Osteoblast (primary cell): Measurements from ENCODE around the gene ANKS1B. TPM values are rescaled to one million over a fixed set of nuclear protein-coding genes. Genes with fewer than 3 reads are reported as not detected.
A peak's percentile ranks its signal among the peaks of the same experiment; 100 is the strongest.
"Not testable (repeated sequence)": the region's sequence is repeated elsewhere in the genome, so short reads cannot be mapped to it uniquely, and the experiment has no call there.

Experiments used
- DNase-seq: peaks from one replicate; pipeline ENCODE4 v3.0.0; 2011; ENCODE audit warnings: low spot score, mixed read lengths; ENCODE audit not compliant: insufficient read length; ENCODE audit errors: missing footprints
- H2AFZ ChIP-seq: 2 replicates; pipeline ENCODE4 v1.6.0; 2011; ENCODE audit warnings: mild to moderate bottlenecking, low read length
- H3K27ac ChIP-seq: 2 replicates; pipeline ENCODE4 v1.5.1; 2011; ENCODE audit warnings: mild to moderate bottlenecking, low read depth, low read length, moderate library complexity
- H3K27me3 ChIP-seq: 2 replicates; pipeline ENCODE4 v1.6.0; 2012; ENCODE audit warnings: mild to moderate bottlenecking, control low read depth, inconsistent platforms, low read length, moderate library complexity; ENCODE audit not compliant: insufficient read depth
- H3K36me3 ChIP-seq: 2 replicates; pipeline ENCODE4 v1.5.1; 2011; ENCODE audit warnings: mild to moderate bottlenecking, low read length, control low read depth, moderate library complexity; ENCODE audit not compliant: insufficient read depth
- H3K4me1 ChIP-seq: 2 replicates; pipeline ENCODE4 v1.5.1; 2011; ENCODE audit warnings: mild to moderate bottlenecking, low read length, control low read depth, moderate library complexity; ENCODE audit not compliant: insufficient read depth
- H3K4me2 ChIP-seq: 2 replicates; pipeline ENCODE4 v1.6.0; 2011; ENCODE audit warnings: mild to moderate bottlenecking, low read length; ENCODE audit not compliant: insufficient read depth
- H3K4me3 ChIP-seq: fragments of 200-600 bp; sonication (generic); 3 replicates; pipeline ENCODE4 v1.5.1; 2012; ENCODE audit warnings: mild to moderate bottlenecking, low read length, inconsistent platforms; ENCODE audit not compliant: insufficient read depth
- H3K79me2 ChIP-seq: 2 replicates; pipeline ENCODE4 v1.6.0; 2012; ENCODE audit warnings: mild to moderate bottlenecking, low read length, control low read depth, inconsistent platforms; ENCODE audit not compliant: insufficient read depth
- H3K9me3 ChIP-seq: 2 replicates; pipeline ENCODE4 v1.5.1; 2011; ENCODE audit warnings: low read depth, low read length, control low read depth
- H4K20me1 ChIP-seq: 2 replicates; pipeline ENCODE4 v1.6.0; 2012; ENCODE audit warnings: mild to moderate bottlenecking, low read length, control low read depth; ENCODE audit not compliant: insufficient read depth
- CTCF ChIP-seq: IDR thresholded peaks from 2 replicates; pipeline ENCODE4 v1.5.1; 2011; ENCODE audit warnings: mild to moderate bottlenecking, low read depth, low read length, moderate library complexity; ENCODE audit errors: extremely low read depth
- total RNA-seq: library from RNA; depleted of rRNA; stranded (reverse); fragments of >200 nt; gene quantifications from 2 replicates; pipeline ENCODE4 v1.2.3, GENCODE V29; 2012

ANKS1B gene
- total RNA-seq, 1 donor, result 2.2 TPM

GRCh38 chr12:98757455-98757854 is 1227.3 kb downstream of the ANKS1B start:
- no peaks in the 10 kb centered on the region for H3K9me3 ChIP-seq
- no peak for DNase-seq
- peaks cover 28% of the 10 kb centered on the region for H3K4me1 ChIP-seq
- no peak overlapping the region for H3K4me3 ChIP-seq
- no peaks in the 10 kb centered on the region for H3K36me3 ChIP-seq
- H3K79me2 ChIP-seq, result no peaks in the 10 kb centered on the region
- no peak overlapping the region for H3K27ac ChIP-seq
- H4K20me1 ChIP-seq, result no peaks in the 10 kb centered on the region
- no peak overlapping the region for H3K4me2 ChIP-seq
- TF ChIP-seq CTCF, result no peak
- H2AFZ ChIP-seq, result no peak overlapping the region
- no peaks in the 10 kb centered on the region for H3K27me3 ChIP-seq

GRCh38 chr12:98755855-98756254 is 1228.9 kb downstream of the ANKS1B start:
- H3K4me1 ChIP-seq, result peaks cover 30% of the 10 kb centered on the region

GRCh38 chr12:98754095-98754494 is 1230.6 kb downstream of the ANKS1B start:
- Histone ChIP-seq H3K36me3 (no peaks in the 10 kb centered on the region), H4K20me1 (no peaks in the 10 kb centered on the region), H3K79me2 (no peaks in the 10 kb centered on the region), H2AFZ (peak overlapping the region; percentile 2), H3K4me2 (peak overlapping the region; percentile 14), H3K4me1 (peaks cover 30% of the 10 kb centered on the region), H3K27ac (no peak overlapping the region), H3K4me3 (no peak overlapping the region), H3K27me3 (no peaks in the 10 kb centered on the region), H3K9me3 (no peaks in the 10 kb centered on the region)
- no peak for TF ChIP-seq CTCF
- peak; percentile 90 for DNase-seq

More at GRCh38 chr12:98755855-98756254, 1228.9 kb downstream of the ANKS1B start:
- TF ChIP-seq CTCF, result peak; percentile 26
- H3K27me3 ChIP-seq, H4K20me1 ChIP-seq, H3K36me3 ChIP-seq, H2AFZ ChIP-seq, H3K4me2 ChIP-seq, H3K4me3 ChIP-seq, H3K9me3 ChIP-seq, H3K79me2 ChIP-seq: not testable (repeated sequence)
- DNase-seq, result peak; percentile 91
- H3K27ac ChIP-seq, result peak overlapping the region; percentile 0

GRCh38 chr12:98752726-98753125 is 1232.0 kb downstream of the ANKS1B start:
- H2AFZ ChIP-seq, result peak overlapping the region; percentile 11

More at GRCh38 chr12:98752726-98753125, 1232.0 kb downstream of the ANKS1B start:
- Histone ChIP-seq H3K27me3 (no peaks in the 10 kb centered on the region), H4K20me1 (no peaks in the 10 kb centered on the region), H3K36me3 (no peaks in the 10 kb centered on the region), H3K79me2 (no peaks in the 10 kb centered on the region), H3K4me3 (no peak overlapping the region), H3K9me3 (no peaks in the 10 kb centered on the region), H3K4me1 (peaks cover 30% of the 10 kb centered on the region), H3K4me2 (no peak overlapping the region), H3K27ac (peak overlapping the region; percentile 72)
- DNase-seq, result peak; percentile 75
- no peak for TF ChIP-seq CTCF
